Measurements from ENCODE around the gene GPSM1.

The GPSM1 gene

GRCh38 chr9:136292591-136293448 lies 34.5 kb upstream of the GPSM1 start:
- no peak overlapping the region for H3K27ac ChIP-seq (ENCODE audit: low read depth, low read length)
- H3K4me1 ChIP-seq (ENCODE audit: insufficient read depth, low read length) = no peaks in the 10 kb centered on the region
- no peaks in the 10 kb centered on the region for H3K27me3 ChIP-seq (ENCODE audit: insufficient read depth, low read length)
- H3K9me3 ChIP-seq (ENCODE audit: insufficient read depth, low read depth, low read length) = no peaks in the 10 kb centered on the region
- WGBS = 95% methylated on average over 34 of the region's 34 CpGs
- no peaks in the 10 kb centered on the region for H3K36me3 ChIP-seq (ENCODE audit: insufficient read depth, low read length)
- no peak overlapping the region for H3K4me3 ChIP-seq (ENCODE audit: low read length)
- no peak overlapping the region for H3K9ac ChIP-seq (ENCODE audit: low read depth, low read length)

GRCh38 chr9:136293476-136294077 lies 33.8 kb upstream of the GPSM1 start:
- H3K9ac ChIP-seq (ENCODE audit: low read depth, low read length) = no peak overlapping the region
- no peak overlapping the region for H3K4me3 ChIP-seq (ENCODE audit: low read length)
- H3K27ac ChIP-seq (ENCODE audit: low read depth, low read length) = no peak overlapping the region
- no peaks in the 10 kb centered on the region for H3K36me3 ChIP-seq (ENCODE audit: insufficient read depth, low read length)
- H3K4me1 ChIP-seq (ENCODE audit: insufficient read depth, low read length) = no peaks in the 10 kb centered on the region
- no peaks in the 10 kb centered on the region for H3K27me3 ChIP-seq (ENCODE audit: insufficient read depth, low read length)
- no peaks in the 10 kb centered on the region for H3K9me3 ChIP-seq (ENCODE audit: insufficient read depth, low read depth, low read length)
- 90% methylated on average over 14 of the region's 14 CpGs for WGBS

DNA sequence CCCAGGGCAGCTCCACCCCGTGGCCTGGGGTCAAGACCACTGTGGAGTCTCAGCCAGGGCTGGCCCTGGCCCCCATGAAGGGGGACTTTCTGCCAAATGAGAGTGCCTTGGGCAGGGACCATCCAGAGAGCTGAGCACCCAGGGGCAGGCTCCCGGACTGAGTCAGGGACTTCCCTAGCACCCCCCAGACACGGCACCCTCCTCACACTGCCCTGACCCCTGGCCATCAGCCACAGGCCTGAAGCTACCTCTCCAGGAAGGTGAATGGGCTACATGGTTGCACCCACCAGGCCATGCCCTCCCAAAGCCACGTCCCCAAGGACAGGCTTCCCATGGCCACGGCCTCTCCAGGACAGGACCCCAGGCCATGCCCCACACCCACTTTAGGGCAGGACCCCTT lies 32.9 kb upstream of the GPSM1 start:
- Histone ChIP-seq H3K4me1 (ENCODE audit: insufficient read depth, low read length) (no peaks in the 10 kb centered on the region), H3K27ac (ENCODE audit: low read depth, low read length) (no peak overlapping the region), H3K9me3 (ENCODE audit: insufficient read depth, low read depth, low read length) (no peaks in the 10 kb centered on the region), H3K4me3 (ENCODE audit: low read length) (no peak overlapping the region), H3K27me3 (ENCODE audit: insufficient read depth, low read length) (no peaks in the 10 kb centered on the region), H3K9ac (ENCODE audit: low read depth, low read length) (no peak overlapping the region), H3K36me3 (ENCODE audit: insufficient read depth, low read length) (no peaks in the 10 kb centered on the region)
- 91% methylated on average over 5 of the region's 5 CpGs for WGBS

GRCh38 chr9:136295055-136295454 lies 32.3 kb upstream of the GPSM1 start:
- H3K4me3 ChIP-seq (ENCODE audit: low read length) = no peak overlapping the region
- no peaks in the 10 kb centered on the region for H3K4me1 ChIP-seq (ENCODE audit: insufficient read depth, low read length)
- H3K9me3 ChIP-seq (ENCODE audit: insufficient read depth, low read depth, low read length) = no peaks in the 10 kb centered on the region
- 92% methylated on average over 16 of the region's 16 CpGs for WGBS
- H3K27ac ChIP-seq (ENCODE audit: low read depth, low read length) = no peak overlapping the region
- no peaks in the 10 kb centered on the region for H3K36me3 ChIP-seq (ENCODE audit: insufficient read depth, low read length)
- no peaks in the 10 kb centered on the region for H3K27me3 ChIP-seq (ENCODE audit: insufficient read depth, low read length)
- no peak overlapping the region for H3K9ac ChIP-seq (ENCODE audit: low read depth, low read length)

GRCh38 chr9:136295542-136296433 lies 31.6 kb upstream of the GPSM1 start:
- Histone ChIP-seq H3K27ac (ENCODE audit: low read depth, low read length) (no peak overlapping the region), H3K4me1 (ENCODE audit: insufficient read depth, low read length) (no peaks in the 10 kb centered on the region), H3K4me3 (ENCODE audit: low read length) (no peak overlapping the region), H3K9me3 (ENCODE audit: insufficient read depth, low read depth, low read length) (no peaks in the 10 kb centered on the region), H3K27me3 (ENCODE audit: insufficient read depth, low read length) (no peaks in the 10 kb centered on the region), H3K9ac (ENCODE audit: low read depth, low read length) (no peak overlapping the region), H3K36me3 (ENCODE audit: insufficient read depth, low read length) (no peaks in the 10 kb centered on the region)
- 92% methylated on average over 36 of the region's 37 CpGs for WGBS

DNA sequence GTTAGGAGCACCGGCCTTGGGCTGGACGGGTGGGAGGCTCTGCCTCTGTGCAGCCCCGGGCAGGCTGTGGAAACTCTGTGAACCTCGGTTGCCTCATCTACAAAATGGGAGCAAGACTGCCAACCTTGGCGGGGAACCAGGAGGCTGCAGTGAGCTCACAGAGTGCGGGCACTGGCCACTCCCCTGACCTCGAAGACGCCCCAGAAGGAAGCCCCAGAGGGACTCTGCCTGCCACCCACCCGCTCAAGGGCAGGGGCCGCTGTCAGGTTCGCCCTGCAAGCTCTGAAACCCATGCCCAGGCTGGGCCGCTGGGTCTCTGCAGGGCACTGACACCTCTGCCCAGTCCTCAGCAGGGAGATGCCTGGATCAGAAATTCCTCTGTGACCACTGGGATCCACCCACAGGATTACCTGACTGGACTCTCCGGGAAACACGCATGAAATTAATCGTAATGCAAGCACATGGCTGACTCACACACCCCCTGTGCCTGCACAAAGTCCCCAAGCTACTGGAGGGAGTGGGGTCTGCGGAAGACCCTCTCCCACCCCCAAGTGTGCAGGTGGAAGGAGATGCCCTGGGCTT lies 30.8 kb upstream of the GPSM1 start:
- Histone ChIP-seq H3K36me3 (ENCODE audit: insufficient read depth, low read length) (no peaks in the 10 kb centered on the region), H3K4me1 (ENCODE audit: insufficient read depth, low read length) (no peaks in the 10 kb centered on the region), H3K27me3 (ENCODE audit: insufficient read depth, low read length) (no peaks in the 10 kb centered on the region), H3K4me3 (ENCODE audit: low read length) (no peak overlapping the region), H3K27ac (ENCODE audit: low read depth, low read length) (no peak overlapping the region), H3K9ac (ENCODE audit: low read depth, low read length) (no peak overlapping the region), H3K9me3 (ENCODE audit: insufficient read depth, low read depth, low read length) (no peaks in the 10 kb centered on the region)
- WGBS = 92% methylated on average over 16 of the region's 16 CpGs

- WGBS = 92% methylated on average over 25 of the region's 25 CpGs
- Histone ChIP-seq H3K27me3 (ENCODE audit: insufficient read depth, low read length) (no peaks in the 10 kb centered on the region), H3K4me3 (ENCODE audit: low read length) (no peak overlapping the region), H3K27ac (ENCODE audit: low read depth, low read length) (no peak overlapping the region), H3K4me1 (ENCODE audit: insufficient read depth, low read length) (no peaks in the 10 kb centered on the region), H3K9ac (ENCODE audit: low read depth, low read length) (no peak overlapping the region), H3K36me3 (ENCODE audit: insufficient read depth, low read length) (no peaks in the 10 kb centered on the region), H3K9me3 (ENCODE audit: insufficient read depth, low read depth, low read length) (no peaks in the 10 kb centered on the region)
These were observed 30.2 kb upstream of the GPSM1 start for GRCh38 chr9:136297016-136297691.

GRCh38 chr9:136297766-136298735 lies 29.3 kb upstream of the GPSM1 start:
- WGBS = 75% methylated on average over 26 of the region's 26 CpGs
- H3K27ac ChIP-seq (ENCODE audit: low read depth, low read length) = no peak overlapping the region
- no peaks in the 10 kb centered on the region for H3K27me3 ChIP-seq (ENCODE audit: insufficient read depth, low read length)
- no peaks in the 10 kb centered on the region for H3K36me3 ChIP-seq (ENCODE audit: insufficient read depth, low read length)
- H3K9me3 ChIP-seq (ENCODE audit: insufficient read depth, low read depth, low read length) = no peaks in the 10 kb centered on the region
- no peak overlapping the region for H3K9ac ChIP-seq (ENCODE audit: low read depth, low read length)
- H3K4me3 ChIP-seq (ENCODE audit: low read length) = no peak overlapping the region
- H3K4me1 ChIP-seq (ENCODE audit: insufficient read depth, low read length) = no peaks in the 10 kb centered on the region

DNA sequence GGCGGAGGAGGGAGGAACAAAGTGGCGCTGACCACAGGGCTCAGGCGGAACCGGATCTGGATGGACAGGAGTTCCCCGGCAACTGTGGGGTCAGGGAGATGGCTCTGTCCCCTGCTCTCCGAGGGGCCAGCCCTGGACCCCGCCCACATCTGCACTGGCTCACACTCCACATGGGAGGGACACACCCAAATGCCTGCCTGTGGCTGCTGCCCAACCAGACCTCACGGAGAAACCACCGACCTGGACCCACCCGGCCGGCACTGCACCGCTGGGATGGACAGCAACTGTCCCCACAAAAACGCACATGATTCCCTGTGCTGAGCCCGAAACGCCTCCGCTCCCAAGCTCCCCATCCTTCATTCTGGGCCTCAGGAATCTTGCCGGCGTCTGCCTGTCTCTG lies 28.2 kb upstream of the GPSM1 start:
- no peaks in the 10 kb centered on the region for H3K4me1 ChIP-seq (ENCODE audit: insufficient read depth, low read length)
- H3K9me3 ChIP-seq (ENCODE audit: insufficient read depth, low read depth, low read length) = no peaks in the 10 kb centered on the region
- 89% methylated on average over 18 of the region's 18 CpGs for WGBS
- H3K36me3 ChIP-seq (ENCODE audit: insufficient read depth, low read length) = no peaks in the 10 kb centered on the region
- H3K27me3 ChIP-seq (ENCODE audit: insufficient read depth, low read length) = no peaks in the 10 kb centered on the region
- no peak overlapping the region for H3K4me3 ChIP-seq (ENCODE audit: low read length)
- H3K9ac ChIP-seq (ENCODE audit: low read depth, low read length) = no peak overlapping the region
- no peak overlapping the region for H3K27ac ChIP-seq (ENCODE audit: low read depth, low read length)

DNA sequence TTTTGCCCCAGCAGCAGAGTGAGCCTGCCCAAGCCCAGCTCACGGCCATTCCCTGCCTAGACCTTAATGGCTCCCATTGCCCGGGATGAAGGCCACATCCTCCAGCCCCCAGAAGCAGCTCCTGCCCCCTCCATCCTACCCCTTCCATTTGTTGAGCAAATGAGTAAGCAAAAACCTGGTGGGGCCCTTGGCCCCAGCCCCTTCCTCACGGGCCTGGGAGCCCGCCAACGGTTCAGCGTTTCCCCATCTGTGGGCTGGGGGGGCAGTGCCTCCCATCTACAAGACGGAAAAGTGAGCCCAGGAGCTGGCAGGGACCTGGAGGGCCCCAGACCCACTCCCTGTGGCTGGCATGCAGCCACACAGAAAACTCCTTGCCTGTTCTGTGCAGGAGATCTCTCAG lies 27.8 kb upstream of the GPSM1 start:
- H3K9me3 ChIP-seq (ENCODE audit: insufficient read depth, low read depth, low read length) = no peaks in the 10 kb centered on the region
- H3K27ac ChIP-seq (ENCODE audit: low read depth, low read length) = no peak overlapping the region
- no peak overlapping the region for H3K9ac ChIP-seq (ENCODE audit: low read depth, low read length)
- no peaks in the 10 kb centered on the region for H3K36me3 ChIP-seq (ENCODE audit: insufficient read depth, low read length)
- H3K4me3 ChIP-seq (ENCODE audit: low read length) = no peak overlapping the region
- no peaks in the 10 kb centered on the region for H3K4me1 ChIP-seq (ENCODE audit: insufficient read depth, low read length)
- 84% methylated on average over 7 of the region's 7 CpGs for WGBS
- no peaks in the 10 kb centered on the region for H3K27me3 ChIP-seq (ENCODE audit: insufficient read depth, low read length)

All from HUES64 (cell line).